ENCODE results near the gene NFIA.
A peak's percentile ranks its signal among the peaks of the same experiment; 100 is the strongest.

NFIA gene

GRCh38 chr1:61215676-61216289 is 133.4 kb downstream of the NFIA start:
- no peak overlapping the region for H3K4me3 ChIP-seq
- DNase-seq (ENCODE audit: low spot score), result no peak
- TF ChIP-seq, protein P1, sequence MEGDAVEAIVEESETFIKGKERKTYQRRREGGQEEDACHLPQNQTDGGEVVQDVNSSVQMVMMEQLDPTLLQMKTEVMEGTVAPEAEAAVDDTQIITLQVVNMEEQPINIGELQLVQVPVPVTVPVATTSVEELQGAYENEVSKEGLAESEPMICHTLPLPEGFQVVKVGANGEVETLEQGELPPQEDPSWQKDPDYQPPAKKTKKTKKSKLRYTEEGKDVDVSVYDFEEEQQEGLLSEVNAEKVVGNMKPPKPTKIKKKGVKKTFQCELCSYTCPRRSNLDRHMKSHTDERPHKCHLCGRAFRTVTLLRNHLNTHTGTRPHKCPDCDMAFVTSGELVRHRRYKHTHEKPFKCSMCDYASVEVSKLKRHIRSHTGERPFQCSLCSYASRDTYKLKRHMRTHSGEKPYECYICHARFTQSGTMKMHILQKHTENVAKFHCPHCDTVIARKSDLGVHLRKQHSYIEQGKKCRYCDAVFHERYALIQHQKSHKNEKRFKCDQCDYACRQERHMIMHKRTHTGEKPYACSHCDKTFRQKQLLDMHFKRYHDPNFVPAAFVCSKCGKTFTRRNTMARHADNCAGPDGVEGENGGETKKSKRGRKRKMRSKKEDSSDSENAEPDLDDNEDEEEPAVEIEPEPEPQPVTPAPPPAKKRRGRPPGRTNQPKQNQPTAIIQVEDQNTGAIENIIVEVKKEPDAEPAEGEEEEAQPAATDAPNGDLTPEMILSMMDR (IDR thresholded peaks at IDR 0.05), result no peak
- H3K27ac ChIP-seq, result peak overlapping the region in 1 of 2 donors; percentile 23

DNA sequence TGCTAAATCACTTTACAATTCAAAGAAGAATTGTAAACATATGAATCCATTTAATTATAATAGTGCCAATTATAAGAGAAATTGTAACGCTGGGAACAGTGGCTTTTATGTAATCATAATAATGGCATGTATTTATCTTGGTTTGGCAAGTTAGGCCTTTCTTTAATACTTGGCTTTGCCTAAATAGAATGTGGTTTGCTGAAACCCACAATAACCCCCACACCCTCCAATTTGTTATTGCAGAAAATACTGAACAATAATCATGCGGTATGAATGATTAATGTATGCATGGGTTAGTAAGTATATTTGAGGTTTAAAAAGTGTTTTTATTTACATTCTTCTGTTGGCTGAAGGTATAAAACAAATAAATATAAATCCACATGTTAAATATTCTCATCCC is 138.2 kb downstream of the NFIA start:
- TF ChIP-seq, protein P1 (IDR thresholded peaks at IDR 0.05), result no peak
- no peak for DNase-seq (ENCODE audit: low spot score)
- H3K27ac ChIP-seq, result no peak overlapping the region
- no peak overlapping the region for H3K4me3 ChIP-seq

DNA sequence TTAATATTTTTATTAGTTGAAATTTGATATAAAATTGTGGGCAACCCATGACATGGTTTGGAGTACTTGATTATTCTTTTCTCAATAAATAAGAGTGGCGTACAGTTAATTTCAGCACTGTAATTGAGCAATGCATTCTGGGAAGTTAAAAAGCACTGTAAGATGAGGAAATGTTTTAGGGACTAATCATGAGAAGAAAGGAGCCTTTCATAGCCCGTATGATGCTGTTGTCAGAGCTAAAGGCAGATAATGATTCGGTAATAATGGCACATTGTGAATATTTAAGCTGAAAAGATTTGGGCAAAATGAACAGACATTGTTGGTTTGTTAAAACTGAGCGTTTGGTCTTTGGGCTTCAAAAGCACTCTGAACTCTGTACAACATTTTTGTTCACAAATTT is 139.3 kb downstream of the NFIA start:
- DNase-seq (ENCODE audit: low spot score), result no peak
- no peak overlapping the region for H3K4me3 ChIP-seq
- TF ChIP-seq, protein P1 (IDR thresholded peaks at IDR 0.05), result no peak
- H3K27ac ChIP-seq, result peak overlapping the region in 1 of 2 donors; percentile 24

- no peak for DNase-seq (ENCODE audit: low spot score)
- no peak overlapping the region for H3K4me3 ChIP-seq
- TF ChIP-seq, protein P1 (IDR thresholded peaks at IDR 0.05), result no peak
- H3K27ac ChIP-seq, result no peak overlapping the region
These were observed 139.9 kb downstream of the NFIA start for GRCh38 chr1:61222240-61222639.

DNA sequence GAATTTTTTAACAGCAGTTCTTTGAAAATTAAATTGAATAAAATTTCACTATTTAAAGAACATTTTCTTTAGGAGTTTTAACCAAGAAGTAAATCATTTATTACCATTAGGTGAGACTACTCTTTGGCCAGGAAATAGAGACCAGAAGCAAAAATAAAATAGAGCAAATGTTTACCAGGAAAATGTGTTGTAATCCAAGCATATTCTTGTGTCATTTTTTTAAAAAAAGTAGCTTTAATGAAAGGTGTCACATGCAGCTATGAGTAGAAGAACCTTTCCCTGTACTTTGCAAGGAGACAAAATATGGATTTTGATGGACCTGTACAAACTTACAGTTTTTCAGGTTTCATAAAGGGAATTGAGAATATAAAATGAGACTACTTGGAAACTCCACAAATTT is 140.8 kb downstream of the NFIA start:
- no peak for DNase-seq (ENCODE audit: low spot score)
- H3K27ac ChIP-seq, result no peak overlapping the region
- no peak overlapping the region for H3K4me3 ChIP-seq
- TF ChIP-seq, protein P1 (IDR thresholded peaks at IDR 0.05), result no peak

GRCh38 chr1:61224609-61225008 is 142.2 kb downstream of the NFIA start:
- TF ChIP-seq, protein P1 (IDR thresholded peaks at IDR 0.05), result no peak
- H3K27ac ChIP-seq, result no peak overlapping the region
- DNase-seq (ENCODE audit: low spot score), result no peak

GRCh38 chr1:61225478-61225877 is 143.1 kb downstream of the NFIA start:
- H3K27ac ChIP-seq, result no peak overlapping the region
- TF ChIP-seq, protein P1 (IDR thresholded peaks at IDR 0.05), result no peak
- DNase-seq (ENCODE audit: low spot score), result no peak
- H3K4me3 ChIP-seq, result no peak overlapping the region

More at GRCh38 chr1:61224609-61225008, 142.2 kb downstream of the NFIA start:
- no peak overlapping the region for H3K4me3 ChIP-seq

All from coronary artery (tissue), 2 donors.